ENCODE data around the gene MAST4. TPM values are rescaled to one million over a fixed set of nuclear protein-coding genes. Genes with fewer than 3 reads are reported as not detected.
"Not testable (repeated sequence)": the region's sequence is repeated elsewhere in the genome, so short reads cannot be mapped to it uniquely, and the experiment has no call there.

MAST4 gene
- total RNA-seq, 1 donor from 2014 or later = 112 TPM

DNA sequence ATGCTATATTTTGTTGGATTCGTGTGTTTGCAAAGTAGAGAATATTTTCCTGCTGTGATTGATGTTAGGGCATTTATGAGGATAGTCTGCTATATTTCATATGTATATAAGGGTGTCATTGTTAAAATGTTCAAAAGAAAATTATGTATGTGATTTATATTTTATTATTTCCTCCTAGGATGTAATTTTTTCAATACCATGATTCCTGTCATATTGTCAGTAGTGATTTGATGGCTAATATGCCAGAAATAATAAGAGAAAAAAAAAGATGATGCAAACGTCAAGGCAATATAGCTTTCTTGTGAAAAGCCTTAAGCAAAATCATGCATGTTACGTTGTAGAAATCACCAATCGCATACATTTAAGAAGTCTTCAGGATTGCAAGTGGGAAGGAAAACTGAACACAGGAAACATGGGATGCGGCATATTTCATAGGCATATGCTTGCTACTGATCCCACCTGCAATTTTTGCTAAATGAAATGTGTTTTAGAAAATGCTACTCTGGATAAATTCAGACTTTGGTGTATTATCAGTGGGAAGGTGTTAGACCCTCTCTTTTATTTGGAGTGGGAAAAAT lies 224.5 kb downstream of the MAST4 start:
- DNase-seq (ENCODE audit: low spot score) = no peak
- Mint-ChIP-seq H3K4me1 (ENCODE audit: unreplicated experiment) (peaks cover 18% of the 10 kb centered on the region), H3K4me3 (ENCODE audit: unreplicated experiment) (no peak overlapping the region), H3K27ac (ENCODE audit: unreplicated experiment) (no peak overlapping the region), H3K9me3 (ENCODE audit: unreplicated experiment) (no peaks in the 10 kb centered on the region), H3K36me3 (ENCODE audit: low read depth, unreplicated experiment) (no peaks in the 10 kb centered on the region), H3K27me3 (ENCODE audit: unreplicated experiment) (no peaks in the 10 kb centered on the region)
- TF ChIP-seq, protein P1, sequence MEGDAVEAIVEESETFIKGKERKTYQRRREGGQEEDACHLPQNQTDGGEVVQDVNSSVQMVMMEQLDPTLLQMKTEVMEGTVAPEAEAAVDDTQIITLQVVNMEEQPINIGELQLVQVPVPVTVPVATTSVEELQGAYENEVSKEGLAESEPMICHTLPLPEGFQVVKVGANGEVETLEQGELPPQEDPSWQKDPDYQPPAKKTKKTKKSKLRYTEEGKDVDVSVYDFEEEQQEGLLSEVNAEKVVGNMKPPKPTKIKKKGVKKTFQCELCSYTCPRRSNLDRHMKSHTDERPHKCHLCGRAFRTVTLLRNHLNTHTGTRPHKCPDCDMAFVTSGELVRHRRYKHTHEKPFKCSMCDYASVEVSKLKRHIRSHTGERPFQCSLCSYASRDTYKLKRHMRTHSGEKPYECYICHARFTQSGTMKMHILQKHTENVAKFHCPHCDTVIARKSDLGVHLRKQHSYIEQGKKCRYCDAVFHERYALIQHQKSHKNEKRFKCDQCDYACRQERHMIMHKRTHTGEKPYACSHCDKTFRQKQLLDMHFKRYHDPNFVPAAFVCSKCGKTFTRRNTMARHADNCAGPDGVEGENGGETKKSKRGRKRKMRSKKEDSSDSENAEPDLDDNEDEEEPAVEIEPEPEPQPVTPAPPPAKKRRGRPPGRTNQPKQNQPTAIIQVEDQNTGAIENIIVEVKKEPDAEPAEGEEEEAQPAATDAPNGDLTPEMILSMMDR (IDR thresholded peaks at IDR 0.05; ENCODE audit: unreplicated experiment) = no peak

DNA sequence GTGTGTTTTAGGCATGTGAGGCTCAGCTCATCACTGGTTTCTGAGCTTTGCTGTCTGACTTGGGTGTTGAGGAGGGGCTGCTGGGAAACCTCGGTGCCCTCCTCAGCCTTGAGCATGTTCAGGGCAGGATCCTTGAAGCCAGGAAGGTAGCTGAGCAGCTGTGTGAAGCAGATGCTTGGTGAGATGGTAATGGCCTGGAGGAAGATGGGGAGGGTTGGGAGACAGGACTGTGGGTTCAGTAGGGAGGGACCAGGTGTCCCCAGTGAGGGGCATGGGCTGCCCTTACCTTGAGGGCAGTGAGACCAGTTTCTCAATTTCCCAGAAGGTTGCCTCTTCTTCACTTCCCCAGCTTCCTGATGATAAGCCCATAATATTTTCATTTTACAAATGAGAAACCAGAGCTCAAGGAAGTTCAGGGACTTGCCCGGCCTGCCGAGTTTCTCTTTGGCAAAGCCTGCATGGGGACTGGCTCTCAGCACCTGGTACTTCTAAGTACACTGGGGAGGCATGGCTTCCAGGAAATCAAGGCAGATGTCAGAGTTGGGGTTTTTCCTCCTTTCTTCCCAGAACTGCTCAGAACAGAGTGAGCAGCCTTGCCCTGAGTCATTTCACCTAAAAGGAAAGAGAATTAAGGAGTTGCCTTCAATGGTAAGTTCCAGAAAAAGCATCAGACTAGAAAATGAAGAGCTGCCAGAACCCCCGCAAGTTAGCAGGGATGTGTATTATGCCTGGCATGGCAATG lies 225.7 kb downstream of the MAST4 start:
- H3K27me3 Mint-ChIP-seq (ENCODE audit: unreplicated experiment) = no peaks in the 10 kb centered on the region
- H3K36me3 Mint-ChIP-seq (ENCODE audit: low read depth, unreplicated experiment) = no peaks in the 10 kb centered on the region
- no peak for DNase-seq (ENCODE audit: low spot score)
- H3K4me1 Mint-ChIP-seq (ENCODE audit: unreplicated experiment) = peaks cover 9% of the 10 kb centered on the region
- H3K9me3 Mint-ChIP-seq (ENCODE audit: unreplicated experiment) = no peaks in the 10 kb centered on the region
- TF ChIP-seq, protein P1 (IDR thresholded peaks at IDR 0.05; ENCODE audit: unreplicated experiment) = no peak
- H3K27ac Mint-ChIP-seq (ENCODE audit: unreplicated experiment) = no peak overlapping the region
- no peak overlapping the region for H3K4me3 Mint-ChIP-seq (ENCODE audit: unreplicated experiment)

DNA sequence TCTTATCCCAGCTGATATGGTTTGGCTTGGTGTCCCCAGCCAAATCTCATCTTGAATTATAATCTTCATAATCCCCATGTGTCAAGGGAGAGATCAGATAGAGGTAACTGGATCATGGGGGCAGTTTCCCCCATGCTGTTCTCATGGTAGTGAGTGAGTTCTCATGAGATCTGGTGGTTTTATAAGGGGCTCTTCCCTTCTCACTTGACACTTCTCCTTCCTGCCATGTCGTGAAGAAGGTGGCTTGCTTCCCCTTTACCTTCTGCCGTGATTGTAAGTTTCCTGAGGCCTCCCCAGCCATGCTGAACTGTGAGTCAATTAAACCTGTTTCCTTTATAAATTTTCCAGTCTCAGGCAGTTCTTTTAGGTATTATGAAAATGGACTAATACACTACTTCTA lies 226.7 kb downstream of the MAST4 start:
- not testable (repeated sequence) for H3K27ac Mint-ChIP-seq (ENCODE audit: unreplicated experiment); H3K9me3 Mint-ChIP-seq (ENCODE audit: unreplicated experiment); DNase-seq (ENCODE audit: low spot score); H3K36me3 Mint-ChIP-seq (ENCODE audit: low read depth, unreplicated experiment); H3K27me3 Mint-ChIP-seq (ENCODE audit: unreplicated experiment); H3K4me3 Mint-ChIP-seq (ENCODE audit: unreplicated experiment)
- peaks cover 13% of the 10 kb centered on the region for H3K4me1 Mint-ChIP-seq (ENCODE audit: unreplicated experiment)

DNA sequence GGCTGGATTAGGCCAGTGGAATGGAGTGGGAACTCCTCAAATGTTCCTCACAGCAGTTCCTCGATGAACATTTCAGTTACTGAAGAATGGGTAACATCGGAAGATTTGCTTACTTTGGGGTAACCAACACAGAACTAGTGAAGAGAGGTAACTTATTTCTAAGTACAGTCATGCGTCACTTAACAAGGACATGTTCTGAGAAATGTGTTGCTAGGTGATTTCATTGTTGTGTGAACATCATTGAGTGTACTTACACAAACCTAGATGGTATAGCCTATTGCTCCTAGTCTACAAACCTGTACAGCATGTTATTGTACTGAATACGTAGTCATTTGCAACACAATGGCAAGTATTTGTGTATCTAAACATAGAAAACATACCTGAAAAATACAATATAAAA lies 228.3 kb downstream of the MAST4 start:
- H3K27ac Mint-ChIP-seq (ENCODE audit: unreplicated experiment) = no peak overlapping the region
- peaks cover 21% of the 10 kb centered on the region for H3K4me1 Mint-ChIP-seq (ENCODE audit: unreplicated experiment)
- TF ChIP-seq, protein P1 (IDR thresholded peaks at IDR 0.05; ENCODE audit: unreplicated experiment) = no peak
- DNase-seq (ENCODE audit: low spot score) = no peak
- no peaks in the 10 kb centered on the region for H3K9me3 Mint-ChIP-seq (ENCODE audit: unreplicated experiment)
- H3K4me3 Mint-ChIP-seq (ENCODE audit: unreplicated experiment) = no peak overlapping the region
- peaks cover 5% of the 10 kb centered on the region for H3K27me3 Mint-ChIP-seq (ENCODE audit: unreplicated experiment)
- H3K36me3 Mint-ChIP-seq (ENCODE audit: low read depth, unreplicated experiment) = no peaks in the 10 kb centered on the region

DNA sequence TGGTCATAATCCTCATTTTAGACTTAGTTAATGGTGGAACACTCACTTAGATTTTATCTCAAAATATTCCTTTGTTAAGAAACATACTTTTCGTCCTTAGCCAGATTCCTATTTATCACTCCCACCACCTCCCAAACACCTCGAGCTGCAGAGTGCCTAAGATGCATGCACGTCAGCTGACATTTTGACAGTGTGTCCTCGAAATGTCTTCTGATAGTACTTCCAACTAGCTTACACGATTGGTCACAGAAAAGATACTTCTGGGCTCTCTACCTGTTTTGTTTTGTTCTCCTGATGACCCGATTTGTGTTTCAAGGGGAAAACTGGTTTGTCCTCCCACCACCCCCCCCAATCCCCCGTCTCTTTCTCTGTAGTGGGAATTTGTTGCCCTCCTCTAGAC lies 230.1 kb downstream of the MAST4 start:
- H3K27me3 Mint-ChIP-seq (ENCODE audit: unreplicated experiment) = peaks cover 5% of the 10 kb centered on the region
- TF ChIP-seq, protein P1 (IDR thresholded peaks at IDR 0.05; ENCODE audit: unreplicated experiment) = no peak
- no peak overlapping the region for H3K27ac Mint-ChIP-seq (ENCODE audit: unreplicated experiment)
- no peaks in the 10 kb centered on the region for H3K9me3 Mint-ChIP-seq (ENCODE audit: unreplicated experiment)
- H3K4me1 Mint-ChIP-seq (ENCODE audit: unreplicated experiment) = peaks cover 30% of the 10 kb centered on the region
- no peaks in the 10 kb centered on the region for H3K36me3 Mint-ChIP-seq (ENCODE audit: low read depth, unreplicated experiment)
- no peak for DNase-seq (ENCODE audit: low spot score)
- H3K4me3 Mint-ChIP-seq (ENCODE audit: unreplicated experiment) = no peak overlapping the region

Data from endothelial cell (in vitro differentiated cells).